Stomach (tissue), 9 donors: ENCODE data around the gene RCAN2. TPM values are rescaled to one million over a fixed set of nuclear protein-coding genes. Genes with fewer than 3 reads are reported as not detected.

Source experiments
- DNase-seq, 2 donors: peaks; one replicate each; pipeline versions ENCODE4 v3.0.0 to v3.0.0-alpha.2; 2013 to 2019
- H3K27ac ChIP-seq, 5 donors: fragments of 200-600 bp in 4 of 5; sonication (generic) in 4 of 5; one replicate each; pipeline ENCODE4 v1.5.1; 2013 to 2019; ENCODE audit warnings: mild to moderate bottlenecking in 1 of 5, moderate library complexity in 1 of 5
- H3K27me3 ChIP-seq, 3 donors: fragments of 200-600 bp; sonication (generic); one replicate each; pipeline ENCODE4 v1.5.1; 2017 to 2019; ENCODE audit warnings: mixed run types in 1 of 3
- H3K36me3 ChIP-seq, 4 donors: fragments of 200-600 bp; sonication (generic); 1 replicate in 3 of 4; 2 replicates in 1 of 4; pipeline ENCODE4 v1.5.1; 2016 to 2019
- H3K4me1 ChIP-seq, 4 donors: fragments of 200-600 bp; sonication (generic); one replicate each; pipeline ENCODE4 v1.5.1; 2016 to 2019
- H3K4me3 ChIP-seq, 4 donors: fragments of 200-600 bp; sonication (generic) in 3 of 4; one replicate each; pipeline ENCODE4 v1.5.1; 2016 to 2019; ENCODE audit warnings: mild to moderate bottlenecking in 1 of 4
- H3K9me3 ChIP-seq, 4 donors: fragments of 200-600 bp; sonication (generic); one replicate each; pipeline ENCODE4 v1.5.1; 2016 to 2019
- CTCF ChIP-seq, 7 experiments: fragments of 450-650 bp in 4 of 7; fragments of 200-600 bp in 3 of 7; sonication (generic) in 3 of 7; IDR thresholded peaks; one replicate each; pipeline ENCODE4 v1.5.1; 2016 to 2019; ENCODE audit warnings: antibody characterized with exemption in 7 of 7, control low read depth in 2 of 7, mild to moderate bottlenecking in 1 of 7
- EP300 ChIP-seq: sonication (generic); formaldehyde crosslinking; IDR thresholded peaks from one replicate; pipeline ENCODE4 v1.6.1; 2017; ENCODE audit warnings: antibody characterized with exemption
- POLR2A ChIP-seq, 4 donors: fragments of 450-650 bp; IDR thresholded peaks; one replicate each; pipeline ENCODE4 v1.6.1; 2016; ENCODE audit warnings: antibody characterized with exemption in 4 of 4, control low read depth in 2 of 4, mild to moderate bottlenecking in 1 of 4, moderate library complexity in 1 of 4
- POLR2AphosphoS5 ChIP-seq, 3 donors: sonication (generic); formaldehyde crosslinking; IDR thresholded peaks; one replicate each; pipeline ENCODE4 v1.6.1; 2016; ENCODE audit warnings: antibody characterized with exemption in 3 of 3
- WGBS, 5 donors: extraction: QIAGEN DNeasy Blood & Tissue Kit in 3 of 5; methylation state at CpG; one replicate each; pipeline versions ENCODE4 v1.1.5 to v1.1.7; 2013 to 2018; 5-methylcytosine and 5-hydroxymethylcytosine counted together
- intact Hi-C: fragments of 100-400 bp; cut with DNase I; formaldehyde crosslinking; loops from one replicate; pipeline ENCODE4 v1.15.1; 2023; ENCODE audit warnings: low total_unique reads
- polyA plus RNA-seq, 3 donors: library from polyadenylated mRNA; stranded (reverse); fragments of 200-250 nt; gene quantifications; one replicate each; pipeline ENCODE4 v1.2.3, GENCODE V29; 2013
- total RNA-seq, 5 donors: library from RNA; depleted of rRNA; stranded (reverse); fragments of >200 nt; gene quantifications; one replicate each; pipeline versions ENCODE4 v1.1.0 to v1.2.3, GENCODE V29; 2014 to 2016
- donor health status: healthy with polysubstance abuse.
- donor health status: Bipolar disorder and iron deficiency.
- donor health status: healthy.

RCAN2 gene
- total and polyA plus RNA-seq, 8 donors, result 7.2 to 69.2 (median 21.4) TPM

DNA sequence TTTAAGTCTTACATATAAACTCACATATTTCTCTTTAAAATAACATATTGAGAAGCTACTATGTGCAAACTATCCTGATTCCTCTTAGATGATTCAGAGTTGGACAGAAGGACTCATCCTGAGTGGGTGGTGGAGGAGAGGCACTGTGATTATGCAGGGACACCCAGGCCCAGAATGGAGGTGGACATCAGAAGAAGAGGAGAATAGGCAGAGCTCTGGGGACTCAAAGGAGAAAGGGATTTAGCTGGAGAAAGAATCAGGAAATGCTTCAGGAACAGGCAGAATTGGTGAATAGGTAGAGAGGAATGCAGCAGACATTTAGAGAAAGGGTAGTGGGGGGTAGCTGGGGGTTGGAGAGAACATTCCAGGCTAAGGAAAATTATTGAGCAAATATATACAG is 17.4 kb downstream of the RCAN2 start:
- Histone ChIP-seq H3K27me3 (no peaks in the 10 kb centered on the region), H3K36me3 (no peaks in the 10 kb centered on the region), H3K4me1 (peaks cover 0 to 5% (median 2%) of the 10 kb centered on the region in 4 donors), H3K9me3 (no peaks in the 10 kb centered on the region), H3K4me3 (no peak overlapping the region), H3K27ac (no peak overlapping the region)
- TF ChIP-seq EP300 (no peak), CTCF (IDR thresholded peaks at IDR 0.05) (no peak), POLR2AphosphoS5 (IDR thresholded peaks at IDR 0.05) (no peak), POLR2A (IDR thresholded peaks at IDR 0.05) (no peak)
- intact Hi-C loops, result no loop called here
- no peak for DNase-seq

GRCh38 chr6:46472243-46472642 is 19.0 kb downstream of the RCAN2 start:
- WGBS, 5 donors, result 79 to 88% (median 85%) methylated on average over 3 of the region's 3 CpGs
- Histone ChIP-seq H3K36me3 (no peaks in the 10 kb centered on the region), H3K27me3 (no peaks in the 10 kb centered on the region), H3K9me3 (no peaks in the 10 kb centered on the region), H3K4me1 (peaks cover 0 to 19% (median 7%) of the 10 kb centered on the region in 4 donors), H3K4me3 (no peak overlapping the region), H3K27ac (no peak overlapping the region)
- TF ChIP-seq POLR2AphosphoS5 (IDR thresholded peaks at IDR 0.05) (no peak), CTCF (IDR thresholded peaks at IDR 0.05) (no peak), EP300 (no peak), POLR2A (IDR thresholded peaks at IDR 0.05) (no peak)
- no peak for DNase-seq
- intact Hi-C loops, result no loop called here

- Histone ChIP-seq H3K36me3 (no peaks in the 10 kb centered on the region), H3K27me3 (no peaks in the 10 kb centered on the region), H3K27ac (peak overlapping the region in 1 of 5 donors; percentile 15), H3K4me1 (peaks cover 0 to 32% (median 15%) of the 10 kb centered on the region in 4 donors), H3K9me3 (no peaks in the 10 kb centered on the region), H3K4me3 (no peak overlapping the region)
- intact Hi-C loops, result no loop called here
- 62 to 77% (median 67%) methylated on average over 2 of the region's 2 CpGs for WGBS, 5 donors
- DNase-seq, result no peak
- TF ChIP-seq POLR2A (IDR thresholded peaks at IDR 0.05) (no peak), CTCF (IDR thresholded peaks at IDR 0.05) (no peak), POLR2AphosphoS5 (IDR thresholded peaks at IDR 0.05) (no peak), EP300 (no peak)
Observed at GRCh38 chr6:46469021-46469420, 22.2 kb downstream of the RCAN2 start.

DNA sequence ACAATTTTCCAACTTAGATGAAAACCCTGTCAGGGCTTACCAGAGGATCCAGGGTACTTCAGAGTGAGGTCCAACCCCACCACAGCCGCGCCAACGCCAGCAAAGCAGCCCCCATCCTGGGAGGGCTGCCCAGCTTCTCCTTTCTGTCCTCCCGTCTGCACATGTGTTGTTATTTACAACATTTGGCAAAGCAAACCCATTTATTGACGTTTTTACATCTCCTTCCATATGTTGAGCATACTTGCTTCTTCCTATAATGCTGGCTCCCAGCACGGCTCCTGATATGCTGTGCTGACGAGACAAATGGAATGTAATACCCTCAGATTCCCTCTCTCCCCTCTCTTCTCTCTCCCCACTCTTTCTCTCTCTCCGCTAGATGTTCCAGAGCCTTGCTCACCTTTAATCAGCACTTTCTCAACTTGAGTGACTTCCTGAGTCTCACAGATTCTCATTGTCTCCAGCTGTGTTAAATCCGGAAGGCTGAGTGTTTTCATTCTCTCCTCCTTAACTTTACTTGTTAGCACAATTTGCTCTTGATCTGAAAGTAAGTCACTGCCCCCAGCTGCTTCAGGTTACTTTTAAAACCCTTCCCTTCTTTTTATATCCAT is 22.7 kb downstream of the RCAN2 start:
- peak overlapping the region in 1 of 5 donors; percentile 15 for H3K27ac ChIP-seq
- DNase-seq, result no peak
- H3K27me3 ChIP-seq, result no peaks in the 10 kb centered on the region
- peaks cover 0 to 32% (median 15%) of the 10 kb centered on the region in 4 donors for H3K4me1 ChIP-seq
- H3K4me3 ChIP-seq, result no peak overlapping the region
- no peaks in the 10 kb centered on the region for H3K36me3 ChIP-seq
- H3K9me3 ChIP-seq, result no peaks in the 10 kb centered on the region
- no peak for TF ChIP-seq CTCF (IDR thresholded peaks at IDR 0.05)
- no peak for TF ChIP-seq EP300
- no peak for TF ChIP-seq POLR2A (IDR thresholded peaks at IDR 0.05)
- TF ChIP-seq POLR2AphosphoS5 (IDR thresholded peaks at IDR 0.05), result no peak
- WGBS, 5 donors, result 66 to 81% (median 74%) methylated on average over 9 of the region's 9 CpGs
- intact Hi-C loops, result no loop called here
